HG03139 (cell line): ENCODE data around the gene PLEKHB2.
"Not testable (repeated sequence)": the region's sequence is repeated elsewhere in the genome, so short reads cannot be mapped to it uniquely, and the experiment has no call there.

Source experiments
- ATAC-seq: cut with Tn5 transposase; IDR thresholded peaks from one replicate; pipeline ENCODE4 v1.9.1; 2021; ENCODE audit not compliant: unreplicated experiment

Gene PLEKHB2

DNA sequence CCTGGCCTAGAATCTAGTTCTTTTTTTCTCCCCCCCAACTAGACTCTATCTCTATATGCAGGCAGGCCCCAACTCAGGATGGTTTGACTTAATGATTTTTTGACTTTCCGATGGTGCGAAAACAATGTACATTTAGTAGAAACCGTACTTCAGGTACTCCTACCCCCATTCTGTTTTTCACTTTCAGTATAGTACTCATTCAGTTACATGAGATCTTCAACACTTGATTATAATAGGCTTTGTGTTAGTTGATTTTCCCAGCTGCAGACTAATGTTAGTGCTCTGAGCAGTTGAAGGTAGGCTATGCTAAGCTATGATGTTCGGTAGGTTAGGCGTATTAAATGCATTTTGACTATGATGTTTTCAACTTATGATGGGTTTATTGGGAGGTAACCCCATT is 37.7 kb downstream of the PLEKHB2 start:
- no peak for ATAC-seq

DNA sequence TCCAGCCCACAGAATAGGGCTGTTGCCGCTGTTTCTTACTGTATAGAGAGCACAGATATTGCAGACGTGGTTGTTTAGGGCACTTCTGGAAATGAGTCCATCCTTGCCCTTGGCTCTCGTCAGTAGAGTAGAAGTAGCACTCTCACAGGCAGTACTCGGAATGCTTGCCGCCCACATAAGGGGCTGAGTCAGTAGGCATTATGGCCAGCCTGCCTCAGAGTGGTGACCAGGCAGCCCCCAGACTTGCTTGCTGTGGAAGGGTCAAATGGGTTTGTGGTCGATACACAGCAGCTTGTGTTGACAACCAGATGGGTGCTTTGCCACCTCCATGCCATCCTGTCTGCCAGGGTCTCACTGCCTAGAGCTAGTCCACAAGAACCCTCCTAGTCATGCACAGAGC is 38.7 kb downstream of the PLEKHB2 start:
- ATAC-seq, result no peak

DNA sequence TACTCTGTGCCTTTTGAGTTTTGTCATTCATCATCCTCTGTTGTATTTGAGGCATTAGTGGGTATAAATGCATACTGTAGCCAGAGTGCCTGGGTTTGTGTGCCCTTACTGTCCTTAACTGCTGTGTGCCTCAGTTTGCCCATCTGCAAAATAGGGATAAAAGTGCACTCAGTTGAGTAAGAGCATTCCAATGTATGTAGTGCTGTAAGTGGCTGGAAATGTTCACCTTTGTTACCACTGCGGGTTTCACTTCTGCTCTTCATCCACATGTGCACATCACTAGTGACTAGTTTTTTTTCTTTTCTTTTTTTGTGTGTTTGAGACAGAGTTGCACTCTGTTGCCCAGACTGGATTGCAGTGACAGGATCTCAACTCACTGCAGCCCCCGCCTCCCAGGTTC is 39.9 kb downstream of the PLEKHB2 start:
- no peak for ATAC-seq

DNA sequence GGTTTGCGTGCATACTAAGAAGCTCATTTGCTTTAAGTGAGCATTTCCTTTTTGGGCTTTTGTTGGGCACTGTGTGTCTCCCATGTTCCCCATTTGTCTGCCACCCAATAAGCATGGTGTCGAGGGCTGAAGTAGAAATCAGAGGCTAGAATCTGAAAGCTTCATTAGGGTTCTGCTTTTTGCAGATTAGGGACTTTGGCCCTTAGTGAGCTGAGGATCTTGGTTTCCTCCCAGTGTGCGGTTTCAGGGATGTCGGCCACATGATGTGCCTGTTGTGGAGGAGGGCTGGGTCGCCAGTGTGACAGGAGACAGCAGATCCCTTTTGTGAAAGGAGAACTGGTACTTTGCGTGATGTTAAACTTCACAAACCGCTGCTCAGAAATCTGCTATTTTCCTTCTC is 41.1 kb downstream of the PLEKHB2 start:
- ATAC-seq, result no peak

DNA sequence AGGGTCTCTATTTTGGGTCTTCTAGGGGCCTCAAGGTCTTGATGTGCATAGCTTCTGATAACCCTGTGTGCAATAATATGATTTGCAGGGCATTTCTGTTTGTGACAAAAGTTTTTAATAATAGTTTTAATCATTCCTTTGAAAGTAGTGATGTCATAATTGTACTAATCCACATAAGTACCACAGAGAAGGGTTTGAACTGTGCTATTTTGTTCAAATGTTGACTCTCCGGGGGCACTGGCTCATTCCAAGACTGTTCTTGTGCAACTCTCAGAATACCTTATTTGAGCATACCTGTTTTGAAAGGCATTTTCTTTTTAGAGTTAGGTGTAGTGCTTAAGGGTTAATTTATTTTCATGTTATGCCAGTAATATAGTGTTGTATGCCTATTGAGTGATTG is 41.6 kb downstream of the PLEKHB2 start:
- no peak for ATAC-seq

DNA sequence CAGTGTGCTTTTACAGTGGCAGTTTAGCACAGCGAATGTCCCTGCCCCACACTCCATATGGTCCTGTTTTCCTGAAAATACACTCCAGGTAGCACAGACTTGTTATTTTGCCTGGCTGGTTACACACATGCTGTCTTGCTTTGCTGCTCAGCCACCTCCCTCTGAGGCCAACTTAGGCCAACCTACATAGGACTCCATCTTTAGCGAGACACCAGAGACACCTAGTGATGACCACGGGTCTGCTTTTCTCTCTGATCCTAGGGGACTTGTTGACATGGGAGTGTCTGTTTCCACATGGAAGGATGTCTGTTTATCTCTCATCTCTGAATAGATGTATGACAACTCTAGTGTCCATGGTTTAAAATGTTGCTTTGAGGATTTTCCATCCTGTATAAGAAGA is 43.3 kb downstream of the PLEKHB2 start:
- no peak for ATAC-seq

DNA sequence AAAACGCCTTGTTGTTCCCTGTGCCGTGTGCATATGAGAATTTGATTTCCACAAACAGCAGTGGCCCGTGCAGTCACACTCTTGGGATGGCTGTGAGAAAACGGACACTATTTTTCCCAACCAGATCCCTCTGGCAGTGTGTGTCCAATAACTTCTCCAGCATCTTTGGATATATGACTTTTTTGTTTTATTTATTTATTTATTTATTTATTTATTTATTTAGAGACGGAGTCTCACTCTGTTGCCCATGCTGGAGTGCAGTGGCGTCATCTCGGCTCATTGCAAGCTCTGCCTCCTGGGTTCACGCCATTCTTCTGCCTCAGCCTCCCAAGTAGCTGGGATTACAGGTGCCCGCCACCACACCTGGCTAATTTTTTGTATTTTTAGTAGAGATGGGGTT is 45.0 kb downstream of the PLEKHB2 start:
- ATAC-seq, result not testable (repeated sequence)

DNA sequence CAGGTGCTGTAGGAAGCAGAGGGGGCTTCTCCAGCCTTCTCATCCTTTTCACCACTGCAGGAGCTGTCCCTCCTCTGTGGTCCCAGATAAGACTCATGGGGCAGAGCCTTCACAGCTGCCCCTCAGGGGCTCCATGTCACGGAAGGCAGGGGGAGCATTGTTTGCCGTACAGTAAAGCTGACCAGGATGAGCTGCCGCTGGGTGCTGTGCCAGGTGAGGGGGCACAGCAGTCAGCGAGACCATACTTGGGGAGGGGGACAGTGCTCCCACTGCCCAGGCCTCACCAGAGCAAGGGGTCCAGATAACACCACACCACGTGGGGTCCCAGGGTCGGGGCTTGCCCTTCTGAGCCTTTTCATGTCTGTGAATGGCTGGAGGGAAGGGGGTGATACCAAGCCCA is 46.3 kb downstream of the PLEKHB2 start:
- ATAC-seq, result no peak

DNA sequence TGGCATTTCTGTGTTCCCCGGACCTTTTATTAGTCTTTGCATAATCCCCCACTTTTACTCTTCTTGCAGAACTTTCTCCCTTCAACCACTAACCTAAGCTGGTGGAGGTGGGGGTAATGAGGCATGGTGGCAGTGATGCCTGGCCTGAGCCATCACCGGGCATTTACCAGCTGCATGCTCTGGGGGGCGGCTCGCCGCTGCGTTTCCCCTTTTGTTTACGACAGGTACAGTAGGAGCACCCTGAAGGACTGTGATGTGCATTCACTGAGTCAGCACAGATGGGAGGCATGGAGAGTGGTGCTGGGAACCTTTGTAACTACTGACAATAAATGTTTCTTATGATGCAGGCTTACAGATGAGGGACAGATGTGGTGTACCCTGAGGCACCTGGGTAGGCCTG is 46.9 kb downstream of the PLEKHB2 start:
- ATAC-seq, result no peak

DNA sequence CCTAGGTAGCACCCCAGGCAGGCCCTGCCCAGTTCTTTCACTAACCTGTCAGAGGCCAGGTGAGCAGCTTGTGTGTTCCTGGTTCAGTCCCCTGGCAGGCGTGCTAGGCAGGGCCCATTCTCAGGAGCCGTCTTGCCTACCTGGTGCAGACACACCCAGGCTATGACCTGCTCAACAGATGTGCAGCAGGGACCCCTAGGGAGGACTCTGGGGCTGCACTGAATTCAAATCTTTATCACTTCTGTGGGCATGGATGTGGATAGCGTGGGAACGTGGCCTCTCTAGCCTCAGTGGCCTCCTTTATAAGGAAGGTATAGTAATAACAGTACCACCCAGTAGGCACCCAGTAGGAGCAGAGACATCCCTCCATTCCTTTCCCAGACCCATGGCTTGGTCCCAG is 48.4 kb downstream of the PLEKHB2 start:
- ATAC-seq, result no peak

DNA sequence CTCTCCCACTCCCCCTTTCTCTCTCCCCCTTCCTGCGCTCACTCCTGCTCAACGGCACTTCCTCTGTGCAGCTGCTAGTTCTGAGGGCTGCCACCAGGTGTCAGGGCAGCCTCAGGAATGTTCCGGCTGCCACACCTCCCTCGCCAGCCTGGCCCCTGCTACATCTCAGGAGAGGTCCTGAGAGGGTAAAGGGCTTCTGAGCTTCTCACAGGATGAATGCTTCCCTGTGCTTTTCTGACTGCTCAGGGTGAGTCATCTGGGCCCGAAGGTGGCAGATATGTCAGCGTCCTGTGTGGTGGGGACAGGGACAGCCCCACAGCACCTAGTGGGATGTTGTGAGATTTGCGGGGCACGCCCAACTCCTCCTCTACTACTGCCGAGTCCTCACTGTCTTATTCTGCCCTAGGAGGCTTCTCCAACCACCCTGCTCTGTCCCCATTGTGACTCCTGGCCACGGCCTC is 49.0 kb downstream of the PLEKHB2 start:
- ATAC-seq, result peak; percentile 92

DNA sequence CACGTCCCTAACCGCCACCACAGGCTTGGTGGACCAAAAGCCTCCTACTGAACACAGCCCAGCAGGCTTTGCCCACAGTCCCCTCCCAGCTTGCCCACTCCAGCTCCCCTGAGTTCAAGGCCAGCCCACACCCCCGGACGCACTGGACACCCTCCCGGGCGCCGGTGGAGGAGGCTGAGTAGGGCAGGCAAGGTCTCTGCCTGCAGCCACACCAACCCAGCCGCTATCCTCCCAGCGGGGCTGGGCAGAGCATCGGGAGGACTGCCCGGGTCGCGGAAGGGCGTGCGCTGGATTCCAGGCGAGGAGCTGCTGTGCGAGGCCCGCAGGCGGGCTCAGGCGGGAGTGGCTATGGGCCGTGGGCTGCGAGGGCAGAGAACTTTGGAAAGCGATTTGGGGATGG is 49.5 kb downstream of the PLEKHB2 start:
- no peak for ATAC-seq

DNA sequence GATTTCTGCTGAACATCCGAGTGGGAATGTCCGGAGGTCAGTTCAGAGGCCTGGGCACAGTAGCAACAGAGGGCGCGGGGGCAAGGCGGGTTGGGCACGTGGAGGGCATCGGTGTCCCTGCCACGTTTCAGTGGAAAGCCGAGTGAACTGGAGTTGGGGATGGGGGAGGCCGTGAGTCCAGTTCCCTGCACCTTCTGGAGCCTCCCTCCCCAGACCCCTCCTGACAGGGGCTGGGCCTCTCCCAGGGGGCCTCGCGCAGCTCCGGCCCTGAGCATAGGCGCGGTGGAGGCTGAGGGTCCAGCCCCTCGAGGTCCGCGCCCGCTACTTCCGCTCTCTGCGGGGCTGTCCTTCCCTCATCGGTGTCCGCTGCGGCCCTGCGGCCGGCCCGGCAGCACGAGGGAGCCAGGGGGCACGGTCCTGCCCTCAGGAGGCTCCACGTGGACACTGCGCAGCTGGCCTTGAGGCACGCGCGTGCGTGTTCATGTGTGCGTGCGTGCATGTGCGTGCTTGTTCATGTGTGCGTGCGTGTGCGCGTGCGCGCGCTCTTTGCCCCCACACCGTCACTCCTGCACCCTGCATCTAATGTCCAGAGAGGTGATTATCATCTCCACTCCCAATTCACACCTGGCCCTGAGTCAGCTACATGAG is 50.2 kb downstream of the PLEKHB2 start:
- ATAC-seq, result no peak

DNA sequence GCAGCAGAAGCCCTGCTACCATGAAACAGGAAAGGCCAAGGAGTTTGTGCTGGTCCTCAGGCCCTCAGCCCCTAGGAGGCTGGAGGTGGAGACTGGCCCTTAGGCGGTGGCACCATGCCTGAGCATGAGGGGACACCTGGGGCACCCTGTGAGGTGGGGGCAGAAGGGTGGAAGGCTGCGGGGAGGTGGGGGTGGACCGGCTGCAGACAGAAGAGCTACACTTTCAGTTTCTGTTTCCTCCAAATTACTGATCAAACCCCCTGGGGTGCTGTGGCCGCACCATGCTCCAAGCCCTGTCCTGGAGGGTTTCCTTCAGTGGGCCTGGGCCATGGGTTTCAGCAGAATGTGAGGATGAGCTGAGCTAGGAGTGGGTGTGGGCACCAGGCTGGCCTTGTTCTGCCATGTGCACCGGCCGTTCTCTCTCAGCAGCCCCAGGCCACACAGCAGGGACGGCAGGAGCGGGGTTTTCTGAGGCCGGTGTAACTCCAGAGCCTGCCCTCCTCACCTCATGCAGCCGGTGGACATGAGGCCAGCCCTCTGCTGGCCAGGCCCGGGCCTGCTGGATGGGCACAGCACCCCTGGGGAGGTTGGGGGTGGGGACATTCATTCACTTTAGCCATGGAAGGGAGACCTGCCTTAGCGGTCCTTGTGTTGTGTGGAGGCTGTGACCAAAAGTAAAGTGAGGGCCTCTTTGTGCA is 51.5 kb downstream of the PLEKHB2 start:
- ATAC-seq, result peak; percentile 38

DNA sequence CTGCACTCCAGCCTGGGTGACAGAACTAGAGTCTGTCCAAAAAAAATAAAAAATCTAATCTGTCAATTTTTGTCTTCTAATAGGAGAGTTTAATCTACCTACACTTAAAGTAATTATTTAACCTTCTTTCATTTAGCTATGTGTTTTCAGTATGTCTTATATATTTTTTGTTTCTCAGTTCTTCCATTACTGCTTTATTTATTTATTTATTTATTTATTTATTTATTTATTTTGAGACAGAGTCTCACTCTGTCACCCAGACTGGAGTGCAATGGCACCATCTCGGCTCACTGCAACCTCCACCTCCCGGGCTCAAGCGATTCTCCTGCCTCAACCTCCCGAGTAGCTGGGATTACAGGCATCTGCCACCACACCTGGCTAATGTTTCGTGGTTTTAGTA is 60.4 kb downstream of the PLEKHB2 start:
- ATAC-seq, result not testable (repeated sequence)

DNA sequence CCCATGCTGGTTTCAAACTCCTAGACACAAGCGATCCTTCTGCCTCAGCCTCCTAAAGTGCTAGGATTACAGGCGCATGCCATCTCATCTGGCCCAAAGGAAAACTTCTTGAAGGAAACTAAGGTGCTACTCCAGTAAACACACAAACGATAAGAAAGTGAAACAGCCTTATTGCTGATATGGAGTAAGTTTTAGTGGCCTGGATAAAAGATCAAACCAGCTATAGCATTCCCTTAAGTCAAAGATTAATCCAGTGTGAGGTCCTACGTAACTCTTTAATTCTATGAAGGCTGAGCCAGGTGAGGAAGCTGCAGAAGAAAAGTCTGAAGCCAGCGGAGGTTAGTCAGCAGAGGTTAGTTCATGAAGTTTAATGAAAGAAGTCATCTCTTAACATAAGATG is 63.4 kb downstream of the PLEKHB2 start:
- no peak for ATAC-seq

DNA sequence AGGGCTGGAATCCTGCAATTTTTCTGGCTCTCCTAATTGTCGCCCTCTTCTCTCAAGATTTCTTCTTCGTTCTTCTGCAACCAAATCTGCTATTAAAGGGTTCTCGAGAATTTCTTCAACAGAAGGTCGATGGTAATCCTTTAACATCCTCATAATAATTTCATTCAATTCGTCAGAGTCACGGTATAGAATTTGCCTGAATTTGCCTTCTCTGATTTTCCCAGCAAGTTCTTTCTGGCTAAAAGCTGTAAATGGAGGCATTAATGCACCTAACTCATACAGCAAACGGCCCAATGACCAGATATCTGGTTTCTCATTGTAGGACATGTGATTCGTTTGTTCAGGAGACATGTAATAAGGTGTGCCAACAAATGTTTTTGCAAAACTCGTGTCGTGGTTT is 72.9 kb downstream of the PLEKHB2 start:
- not testable (repeated sequence) for ATAC-seq

DNA sequence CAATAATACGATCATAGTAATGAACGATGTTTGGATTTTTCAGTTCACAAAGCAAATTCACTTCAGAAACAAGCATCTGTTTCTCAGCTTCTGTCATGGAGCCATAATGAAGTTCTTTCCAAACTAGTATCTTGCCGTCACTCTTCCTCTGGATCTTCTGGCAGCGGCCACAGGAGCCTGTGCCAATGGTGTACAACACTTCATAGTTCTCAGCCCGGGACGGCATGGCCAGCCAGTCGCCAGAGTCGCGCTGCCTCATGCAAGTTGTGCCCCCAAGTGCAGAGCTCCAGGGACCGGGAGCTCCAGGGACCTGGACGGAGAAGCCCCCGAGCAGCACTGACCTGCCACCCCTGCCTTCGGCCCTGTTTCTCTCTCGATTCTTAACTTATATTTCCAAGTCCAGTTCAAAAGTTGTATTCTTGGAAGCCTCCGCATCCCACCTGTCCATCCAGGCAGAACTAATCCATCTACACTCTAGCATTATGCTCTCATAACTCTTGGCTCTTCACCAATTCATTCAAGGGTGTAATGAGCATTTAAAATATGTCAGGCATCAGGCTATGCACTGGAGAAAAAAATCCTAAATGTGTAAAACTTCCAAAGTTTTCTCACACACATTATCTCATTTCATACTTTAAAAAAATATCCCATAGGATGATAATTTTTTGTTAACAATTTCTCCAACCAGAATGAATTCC is 73.7 kb downstream of the PLEKHB2 start:
- ATAC-seq, result not testable (repeated sequence)

DNA sequence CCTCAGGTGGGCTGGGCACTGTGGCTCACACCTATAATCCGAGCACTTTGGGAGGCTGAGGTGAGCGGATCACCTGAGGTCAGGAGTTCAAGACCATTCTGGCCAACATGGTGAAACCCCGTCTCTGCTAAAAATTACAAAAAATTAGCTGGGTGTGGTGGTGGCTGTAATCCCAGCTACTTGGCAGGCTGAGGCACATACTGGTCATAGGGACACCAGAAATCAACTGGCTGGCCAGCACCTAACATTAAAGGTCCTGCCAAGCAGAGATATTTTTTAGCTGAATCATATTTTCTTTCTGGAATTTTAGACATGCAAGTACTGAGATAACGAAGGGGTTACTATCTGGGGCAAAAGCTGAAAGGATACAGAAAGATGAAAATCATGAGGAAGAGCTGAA is 76.3 kb downstream of the PLEKHB2 start:
- ATAC-seq, result not testable (repeated sequence)

DNA sequence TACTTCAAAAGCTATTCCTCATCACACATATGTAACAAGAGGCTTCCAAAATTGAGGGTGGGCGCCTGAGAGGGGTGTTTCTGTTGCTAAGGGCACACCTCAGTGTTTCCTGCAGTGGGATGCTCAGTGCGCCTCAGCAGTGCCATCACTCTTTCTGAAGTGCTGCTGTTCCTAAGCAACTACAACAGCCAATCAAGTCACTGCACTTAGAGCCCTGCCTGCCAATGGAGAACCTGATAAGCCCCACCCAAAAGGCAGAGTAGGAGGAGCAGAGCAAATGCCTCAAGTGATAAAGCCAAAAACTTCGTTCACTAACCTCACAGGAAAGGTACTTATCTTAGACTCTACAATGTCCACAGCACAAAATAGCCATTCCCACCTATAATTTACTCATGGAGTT is 88.3 kb downstream of the PLEKHB2 start:
- not testable (repeated sequence) for ATAC-seq

DNA sequence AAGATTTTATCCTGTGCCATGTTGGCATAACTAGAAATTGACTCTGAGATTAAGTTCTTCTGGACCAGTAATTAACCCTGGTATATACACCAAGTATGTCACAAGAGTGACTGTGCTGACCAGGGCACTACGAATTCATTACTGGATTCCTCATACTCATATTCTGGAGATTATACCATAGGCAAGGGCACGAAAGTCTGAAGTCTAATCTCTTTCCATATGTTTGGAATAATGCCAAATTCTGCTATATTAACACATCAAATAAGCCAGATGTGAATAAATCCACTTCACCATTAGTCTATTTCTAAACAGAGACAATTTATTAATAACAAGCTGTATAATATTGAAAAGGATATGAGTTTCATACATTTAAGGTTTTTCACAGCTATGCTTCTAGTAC is 91.0 kb downstream of the PLEKHB2 start:
- not testable (repeated sequence) for ATAC-seq
